HG02798 (cell line): ENCODE measurements around the gene STK39.

Experiments
- ATAC-seq: cut with Tn5 transposase; IDR thresholded peaks from one replicate; pipeline ENCODE4 v1.9.1; 2021; ENCODE audit warnings: mild to moderate bottlenecking; ENCODE audit not compliant: unreplicated experiment, poor library complexity

The STK39 gene

DNA sequence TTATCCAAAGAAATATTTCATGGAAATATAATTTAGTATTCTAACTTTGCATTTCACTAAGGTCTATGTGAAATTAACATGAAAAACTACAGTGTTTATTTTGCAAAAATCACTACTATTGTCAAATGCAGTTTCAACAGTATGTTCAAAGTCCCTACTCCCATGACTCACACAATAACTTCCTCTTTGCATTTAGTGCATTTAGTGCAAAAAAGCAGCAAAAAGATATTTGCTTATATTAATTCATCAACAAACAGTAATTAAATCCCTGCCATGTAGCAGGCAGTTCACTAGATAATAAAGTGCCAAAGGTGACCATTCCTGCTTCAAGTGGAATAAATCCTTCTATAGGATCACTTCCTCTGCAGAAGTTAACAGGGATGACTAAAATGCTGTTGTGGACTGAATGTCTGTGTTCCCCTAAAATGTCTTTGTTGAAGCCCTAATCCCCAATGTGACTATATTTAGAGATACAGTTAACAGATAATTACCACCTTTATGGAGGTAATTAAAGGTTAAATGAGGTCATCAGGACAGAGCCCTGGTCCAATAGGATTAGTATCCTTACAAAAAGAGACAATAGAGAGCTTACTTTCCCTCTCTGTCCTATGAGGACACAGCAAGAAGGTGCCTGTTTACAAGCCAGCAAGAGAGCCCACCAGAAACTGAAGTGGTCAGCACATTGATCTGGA is 61.7 kb downstream of the STK39 start:
- ATAC-seq, result no peak

DNA sequence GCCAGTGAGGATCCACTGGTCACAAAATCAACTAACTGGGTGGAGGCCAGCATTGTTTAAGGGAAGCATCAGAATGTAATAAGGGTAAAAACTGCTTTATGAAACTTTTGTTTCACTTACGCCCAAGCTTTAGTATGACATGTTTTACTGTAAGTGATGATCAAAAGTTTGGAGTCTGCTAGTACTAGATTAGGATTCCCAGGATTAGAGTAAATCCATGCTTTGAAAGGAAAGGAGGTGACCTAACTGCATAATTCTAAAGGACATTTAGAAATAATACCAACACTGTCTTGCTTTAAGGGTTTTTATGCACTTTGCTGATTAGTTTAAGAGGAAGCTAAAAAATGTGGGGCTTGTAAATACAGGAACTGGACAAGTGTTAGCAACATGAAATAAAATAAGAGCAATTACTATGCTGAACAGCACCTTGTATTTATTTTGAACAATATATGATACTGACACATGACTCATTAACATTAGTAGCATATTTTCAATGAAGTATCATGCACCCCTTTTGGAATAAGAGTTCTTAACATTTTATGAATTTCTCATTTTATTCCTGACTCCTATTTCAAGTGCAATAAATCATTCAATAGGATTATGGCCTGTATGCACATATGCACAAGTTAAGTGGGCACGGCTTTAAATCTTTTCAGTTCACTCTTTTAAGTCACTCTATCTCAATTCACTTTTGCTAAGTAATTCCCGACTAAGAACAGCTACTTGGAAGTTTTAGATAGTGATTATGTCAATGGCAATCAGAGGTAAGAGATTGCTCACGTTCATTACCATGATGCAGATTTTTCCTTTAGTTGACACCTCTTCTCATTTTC is 62.5 kb downstream of the STK39 start:
- ATAC-seq, result no peak

DNA sequence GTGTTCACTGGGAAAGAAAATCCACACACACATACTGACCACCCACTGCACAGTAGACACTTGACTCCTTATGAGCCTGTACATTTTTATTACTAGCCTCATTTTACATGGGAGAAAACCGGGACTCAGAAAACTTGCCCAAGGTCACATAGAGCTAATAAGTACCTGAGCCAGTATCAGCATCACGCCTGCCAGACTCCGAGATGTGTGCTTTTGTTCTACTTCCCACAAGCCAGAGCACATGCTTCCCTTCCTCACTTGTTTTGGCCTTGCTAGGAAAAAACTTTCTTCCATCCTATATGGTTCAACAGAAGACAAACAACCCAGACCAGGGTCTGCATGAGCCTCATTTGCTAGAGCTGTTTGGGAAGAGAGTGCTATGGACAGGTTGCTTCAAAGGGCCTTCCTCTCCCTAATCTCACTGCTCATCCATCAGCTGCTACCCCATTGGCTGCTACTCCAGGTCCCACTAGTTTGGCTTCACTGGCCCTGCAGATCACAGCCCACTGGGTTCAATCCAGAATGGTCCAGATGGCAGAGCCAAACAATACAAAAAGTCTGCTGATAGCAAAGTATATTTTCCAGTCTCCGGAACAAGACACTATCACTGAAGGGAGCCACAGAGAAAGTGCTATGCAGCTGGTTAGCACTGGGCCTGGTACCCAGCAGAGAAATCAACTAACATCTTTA is 63.9 kb downstream of the STK39 start:
- ATAC-seq, result no peak

DNA sequence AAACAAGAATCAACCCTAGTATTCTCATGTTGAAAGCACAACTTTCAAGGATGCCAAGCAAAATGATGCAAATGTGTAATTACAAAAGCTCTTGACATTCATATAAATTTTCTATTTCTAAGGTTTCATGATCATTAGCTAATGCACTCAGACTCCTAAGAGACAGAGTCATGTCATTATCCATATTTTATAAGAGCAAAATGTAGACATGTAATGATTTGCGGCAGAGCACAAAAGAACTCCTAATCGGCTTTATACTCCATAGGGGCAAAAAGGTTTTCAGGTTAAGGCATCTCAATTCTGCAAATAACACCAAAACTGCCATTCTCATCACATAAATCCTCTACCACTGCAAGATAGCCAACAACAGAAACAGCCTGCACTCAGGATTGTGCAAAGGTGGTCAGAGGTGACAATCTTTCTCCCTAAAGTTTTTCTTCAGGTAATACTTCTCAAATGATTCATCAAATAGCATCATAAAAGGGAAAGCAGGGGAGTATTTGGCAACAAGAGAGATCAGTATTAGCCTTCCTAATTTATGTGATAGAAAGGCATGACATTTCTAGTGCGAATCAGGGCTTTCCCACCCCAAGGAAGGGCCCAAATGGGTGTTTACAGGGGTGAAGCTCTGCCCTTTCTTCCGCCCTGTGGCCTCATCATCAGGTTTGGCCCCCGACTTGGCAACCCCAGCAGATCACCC is 64.7 kb downstream of the STK39 start:
- ATAC-seq, result no peak

DNA sequence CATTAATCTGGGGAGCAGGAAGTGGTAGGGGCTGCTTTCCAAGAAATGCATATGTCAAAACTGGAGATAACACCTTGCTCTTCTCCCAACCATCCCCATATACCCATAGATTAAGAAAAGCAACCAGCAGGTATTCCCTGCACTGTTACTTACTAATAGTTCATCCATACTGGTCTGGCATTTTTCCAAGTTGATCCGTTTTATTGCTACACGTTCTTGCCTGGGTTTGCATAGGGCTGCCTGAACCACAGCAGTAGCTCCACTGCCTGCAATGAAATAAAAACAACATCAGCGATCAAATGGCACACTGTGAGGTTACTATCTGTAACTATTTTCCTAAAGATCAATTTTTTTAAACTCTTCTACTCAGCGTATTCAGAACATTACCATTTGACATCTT is 65.6 kb downstream of the STK39 start:
- ATAC-seq, result no peak

DNA sequence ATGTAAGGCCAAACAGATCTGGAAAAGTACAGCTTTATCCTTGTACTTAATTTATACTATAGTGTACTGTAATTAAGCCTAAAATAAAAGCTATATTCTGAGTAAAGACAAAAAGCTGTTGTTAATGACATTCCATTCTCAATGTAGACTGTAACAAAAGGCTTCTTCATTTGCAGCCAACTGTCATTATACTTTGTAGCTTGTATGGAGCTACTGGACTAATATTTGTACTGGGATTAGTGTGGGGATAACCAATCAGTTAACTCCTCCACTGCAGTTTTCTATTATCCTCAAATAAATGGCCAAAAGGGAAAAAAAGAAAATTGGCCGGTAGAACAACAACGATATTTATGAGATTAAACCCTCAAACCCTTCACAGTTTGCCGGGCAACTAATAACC is 66.5 kb downstream of the STK39 start:
- no peak for ATAC-seq

DNA sequence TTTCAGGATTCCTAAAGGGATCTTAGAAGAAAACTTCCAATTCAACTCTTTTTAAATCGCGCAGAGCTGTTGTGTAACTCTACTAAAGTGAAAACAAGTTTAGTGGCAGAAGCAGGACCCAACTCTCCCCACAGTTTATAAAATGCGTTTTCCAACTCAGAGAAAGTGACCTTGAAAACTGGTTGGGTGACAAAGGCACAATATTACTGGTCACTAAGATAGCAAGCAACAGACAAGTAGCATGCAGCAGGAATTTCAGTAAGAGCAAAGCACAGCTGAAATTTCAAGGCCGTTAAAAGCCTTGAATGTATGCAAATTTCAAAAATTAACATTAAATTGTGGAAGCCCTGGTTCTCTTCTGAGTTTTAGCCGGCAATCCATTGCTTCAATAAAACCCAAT is 66.9 kb downstream of the STK39 start:
- no peak for ATAC-seq

DNA sequence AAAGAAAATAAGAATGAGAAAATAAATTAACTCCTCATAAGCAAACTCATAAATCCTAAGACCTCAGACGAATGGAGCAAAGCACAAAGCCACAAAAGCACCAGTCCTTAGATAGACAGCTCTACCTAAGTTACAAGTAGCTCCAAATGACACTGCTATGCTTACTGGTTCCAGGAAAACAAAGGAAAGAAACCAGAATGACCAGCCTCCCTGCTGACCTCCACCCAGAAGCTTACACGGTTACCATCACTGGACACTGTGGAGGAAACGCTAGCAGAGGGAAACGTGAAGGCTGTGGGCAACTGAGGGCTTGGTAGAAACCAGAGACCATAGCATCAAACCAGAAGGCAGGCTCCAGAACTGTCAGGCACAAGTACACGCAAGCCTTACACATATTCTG is 67.8 kb downstream of the STK39 start:
- no peak for ATAC-seq

DNA sequence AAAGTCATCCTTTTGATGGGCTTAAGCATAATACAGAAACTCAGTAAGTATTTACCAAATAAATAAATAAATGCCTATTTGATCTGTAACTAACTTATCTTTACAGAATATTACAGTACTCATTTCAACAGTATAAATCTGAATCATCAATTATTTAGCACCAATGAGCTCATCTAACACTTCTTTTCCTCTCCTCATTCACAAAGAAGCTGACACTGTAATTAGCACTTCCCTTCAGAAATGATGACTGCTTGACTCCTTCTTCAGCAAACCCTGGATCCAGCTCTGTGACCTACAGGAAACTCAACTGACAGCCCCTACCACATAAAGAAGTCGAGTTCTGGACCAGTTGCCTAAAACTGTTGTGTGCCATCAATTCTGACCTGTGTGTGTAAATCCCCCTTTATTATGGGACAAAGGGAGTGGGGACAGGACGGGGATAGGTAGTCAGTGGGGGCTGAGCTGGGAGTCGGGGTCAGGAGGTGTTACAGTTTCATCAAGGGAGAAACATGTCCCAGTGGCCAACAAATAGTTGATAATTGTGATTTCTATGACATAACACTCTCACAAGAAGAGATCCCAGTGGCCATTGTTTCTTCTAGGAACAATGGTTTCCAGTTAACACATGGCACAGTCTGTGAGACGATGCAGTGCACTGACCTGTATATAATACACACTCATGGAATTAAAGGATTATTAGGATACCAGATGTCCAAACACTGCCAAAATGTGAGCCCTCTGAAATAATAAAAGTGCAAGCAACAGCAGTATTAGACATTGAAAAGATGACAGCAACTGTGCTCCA is 68.7 kb downstream of the STK39 start:
- ATAC-seq, result no peak

DNA sequence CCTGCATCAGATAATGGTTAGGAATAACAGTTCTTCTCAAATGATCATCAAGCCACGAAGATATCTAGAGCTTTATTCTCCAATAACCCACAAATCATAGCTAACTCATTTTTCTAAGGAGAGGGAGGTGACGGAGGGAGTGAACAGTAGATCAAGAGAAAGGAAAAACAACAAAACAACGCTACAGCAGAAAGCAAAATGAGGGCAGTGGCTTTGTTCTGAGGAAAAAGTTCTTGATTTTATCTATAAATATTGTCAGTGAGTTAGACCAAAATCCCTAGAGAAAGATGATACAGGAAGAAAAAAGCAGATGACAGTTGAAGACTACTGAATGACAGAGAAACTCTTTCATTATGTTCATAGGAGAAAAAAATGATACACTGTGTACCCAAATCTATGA is 71.0 kb downstream of the STK39 start:
- ATAC-seq, result no peak

DNA sequence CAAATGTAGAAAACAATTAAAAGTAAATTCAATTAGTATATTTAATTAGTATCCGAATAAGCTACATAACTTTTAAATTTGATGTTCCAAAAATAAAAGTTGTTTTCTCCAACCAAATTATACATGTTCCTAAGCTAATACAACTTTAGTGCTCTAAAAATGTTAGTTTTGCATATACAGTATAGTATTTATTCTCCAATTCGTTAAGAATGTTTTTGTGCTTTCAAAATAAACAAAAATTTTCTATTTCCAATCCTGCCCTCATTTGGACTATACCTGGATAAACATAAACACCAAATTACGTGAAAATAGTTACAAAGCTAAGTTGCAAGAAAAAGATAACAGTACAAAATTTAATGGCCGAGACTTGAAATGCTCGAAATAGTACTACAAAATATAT is 71.9 kb downstream of the STK39 start:
- ATAC-seq, result no peak

DNA sequence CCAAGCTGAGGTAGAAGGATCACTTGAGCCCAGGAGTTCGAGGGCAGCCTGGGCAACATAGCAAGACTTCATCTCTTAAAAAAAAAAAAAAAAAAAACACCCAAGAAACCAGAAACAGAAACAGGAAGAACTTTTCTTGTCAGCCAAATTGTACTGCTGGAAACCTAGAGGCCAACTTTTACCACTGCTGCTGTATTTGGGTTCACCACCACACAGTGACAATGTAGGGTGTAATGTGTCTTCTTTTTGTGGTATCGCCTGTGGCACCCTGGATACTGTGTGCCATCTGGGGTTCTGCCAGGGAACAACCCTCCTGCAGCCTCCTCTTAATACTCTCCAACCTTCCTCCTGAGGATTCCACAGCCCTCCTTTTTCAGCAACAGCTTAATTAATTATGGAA is 72.6 kb downstream of the STK39 start:
- no peak for ATAC-seq

DNA sequence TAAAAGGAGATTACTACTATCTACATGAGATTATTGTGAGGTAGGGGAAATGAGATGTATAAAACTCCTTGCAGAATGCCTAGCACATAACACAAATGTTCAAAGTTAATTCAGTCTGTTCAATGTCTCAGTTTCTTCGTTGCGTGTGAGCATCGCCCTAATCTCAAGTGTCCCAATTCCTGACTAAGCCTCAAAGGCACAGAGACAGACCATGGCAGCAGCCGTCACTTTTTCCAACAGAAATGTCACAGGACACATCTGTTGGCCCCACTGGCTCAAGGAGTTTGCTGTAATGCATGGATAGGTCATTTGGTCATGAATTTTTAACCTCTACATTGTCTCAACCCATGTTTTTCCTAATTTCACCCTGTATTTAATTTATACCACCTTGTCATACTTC is 75.3 kb downstream of the STK39 start:
- no peak for ATAC-seq

DNA sequence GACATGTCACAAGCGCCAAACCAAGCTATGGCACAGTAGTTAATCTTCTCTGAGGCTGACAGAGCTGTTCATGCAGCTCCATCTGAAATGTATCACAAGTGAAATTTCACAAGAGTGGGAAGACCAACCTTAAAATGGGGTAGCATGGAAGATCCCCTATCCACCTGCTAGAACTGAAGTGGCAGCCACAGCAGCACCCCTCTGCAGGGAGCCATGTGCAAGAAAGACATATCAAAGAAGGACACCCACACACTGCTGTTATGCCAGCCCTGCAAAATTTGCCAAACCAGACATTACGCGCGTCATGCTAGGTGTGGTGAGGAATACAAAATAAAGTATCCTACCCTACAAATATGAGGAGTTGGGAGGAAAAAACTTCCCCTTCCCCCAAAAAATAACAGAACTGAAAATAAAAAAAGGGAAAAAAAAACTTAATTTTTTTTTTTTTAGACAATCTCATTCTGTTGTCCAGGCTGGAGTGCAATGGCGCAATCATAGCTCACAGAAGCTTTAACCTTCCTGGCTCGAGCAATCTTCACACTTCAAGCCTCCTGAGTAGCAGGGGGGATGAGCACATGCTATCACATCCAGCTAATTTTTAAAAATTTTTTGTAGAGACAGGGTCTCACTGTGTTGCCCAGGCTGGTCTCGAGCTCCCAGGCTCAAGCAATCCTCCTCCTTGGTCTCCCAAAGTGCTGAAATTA is 76.2 kb downstream of the STK39 start:
- no peak for ATAC-seq

DNA sequence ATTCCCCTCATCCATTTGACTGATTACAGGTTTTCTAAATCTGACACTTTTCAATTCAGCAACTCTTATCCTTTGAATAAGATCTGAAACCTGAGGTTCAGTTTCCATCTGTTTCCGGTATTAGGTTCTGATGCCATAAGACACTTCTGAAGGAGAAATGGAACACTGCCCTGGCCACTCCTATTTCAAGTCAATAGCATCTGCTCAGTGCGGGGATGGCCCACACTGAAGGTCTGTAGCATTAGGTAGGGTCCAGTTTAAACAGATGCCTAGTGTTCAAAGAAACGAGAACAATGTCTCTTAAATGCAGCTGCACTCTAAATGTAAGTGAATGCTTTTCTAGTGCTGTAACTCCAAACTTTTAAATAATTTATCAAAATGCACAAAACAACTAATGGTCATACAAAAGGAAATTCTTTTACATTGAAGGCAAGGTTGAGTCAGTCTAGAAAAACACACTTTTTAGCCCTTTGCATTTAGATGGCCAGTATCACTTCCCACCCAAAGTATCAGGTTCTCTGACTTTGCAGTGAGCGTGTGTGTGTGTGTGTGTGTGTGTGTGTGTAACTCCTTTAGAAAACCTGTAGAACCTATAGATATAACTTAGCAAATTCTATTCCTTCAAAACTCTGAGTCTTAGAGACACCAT is 78.2 kb downstream of the STK39 start:
- ATAC-seq, result no peak

DNA sequence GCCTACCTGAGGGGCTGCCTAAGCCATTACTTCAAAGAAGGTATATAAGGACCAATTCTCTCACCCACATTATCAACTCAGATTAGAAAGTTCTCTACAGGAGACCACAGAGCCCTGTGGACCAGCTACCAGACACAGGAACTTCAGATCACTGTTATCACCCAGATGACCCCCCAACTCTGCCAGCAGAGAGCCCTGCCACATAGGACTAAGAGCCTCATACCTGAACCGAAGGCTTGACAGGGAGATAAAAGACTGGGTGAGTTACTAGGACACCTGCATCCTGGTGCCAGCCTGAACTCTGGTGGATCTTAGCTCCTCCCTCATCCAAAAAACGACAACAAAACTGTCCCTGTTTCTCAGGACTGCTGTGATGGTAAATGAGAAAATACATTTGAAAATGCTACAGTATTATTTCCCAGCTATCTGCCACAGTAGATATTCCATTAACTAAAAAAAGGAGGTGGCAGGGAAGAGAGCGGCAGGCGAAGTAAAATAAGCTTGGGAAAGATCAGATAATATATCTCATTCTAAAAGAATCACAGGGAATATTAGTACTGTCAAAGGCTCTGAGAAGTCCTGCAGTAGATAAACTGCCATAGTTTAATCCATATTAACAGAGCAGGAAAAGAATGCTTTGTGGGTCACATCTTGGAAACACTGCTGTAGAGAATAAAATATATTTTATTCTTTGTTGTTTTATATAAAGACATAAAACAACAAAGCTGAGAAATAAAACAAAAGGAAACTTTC is 79.7 kb downstream of the STK39 start:
- ATAC-seq, result no peak

DNA sequence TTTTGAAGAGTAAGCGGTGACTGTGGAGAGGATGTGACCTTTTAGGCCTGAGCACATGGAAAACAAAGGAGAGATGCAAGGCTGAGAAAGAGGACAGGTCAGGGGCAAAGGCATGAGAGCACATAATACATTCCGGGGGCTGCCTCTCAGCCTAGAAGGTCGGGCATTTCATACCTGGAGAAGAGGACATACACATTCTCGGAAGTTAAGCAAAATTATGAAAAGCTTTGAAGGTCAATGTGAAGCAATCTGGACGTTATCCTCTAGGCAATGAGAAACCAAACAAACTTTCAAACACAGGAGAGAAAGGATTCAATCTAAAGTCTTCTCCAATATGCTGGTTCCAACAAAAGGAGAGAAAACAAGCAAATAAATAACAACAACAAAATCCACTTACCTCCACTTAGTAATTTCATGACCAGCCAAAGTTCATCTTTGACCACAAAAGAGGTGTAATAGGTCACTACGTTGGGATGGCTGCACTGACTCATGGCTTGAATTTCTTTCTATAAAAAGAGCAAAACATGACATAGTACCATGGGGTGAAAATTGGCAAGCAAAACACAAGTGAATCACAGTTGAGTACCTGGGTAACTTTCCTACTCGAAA is 80.4 kb downstream of the STK39 start:
- ATAC-seq, result no peak
